Measurements from ENCODE around the gene SPATS2L.

Gene SPATS2L

DNA sequence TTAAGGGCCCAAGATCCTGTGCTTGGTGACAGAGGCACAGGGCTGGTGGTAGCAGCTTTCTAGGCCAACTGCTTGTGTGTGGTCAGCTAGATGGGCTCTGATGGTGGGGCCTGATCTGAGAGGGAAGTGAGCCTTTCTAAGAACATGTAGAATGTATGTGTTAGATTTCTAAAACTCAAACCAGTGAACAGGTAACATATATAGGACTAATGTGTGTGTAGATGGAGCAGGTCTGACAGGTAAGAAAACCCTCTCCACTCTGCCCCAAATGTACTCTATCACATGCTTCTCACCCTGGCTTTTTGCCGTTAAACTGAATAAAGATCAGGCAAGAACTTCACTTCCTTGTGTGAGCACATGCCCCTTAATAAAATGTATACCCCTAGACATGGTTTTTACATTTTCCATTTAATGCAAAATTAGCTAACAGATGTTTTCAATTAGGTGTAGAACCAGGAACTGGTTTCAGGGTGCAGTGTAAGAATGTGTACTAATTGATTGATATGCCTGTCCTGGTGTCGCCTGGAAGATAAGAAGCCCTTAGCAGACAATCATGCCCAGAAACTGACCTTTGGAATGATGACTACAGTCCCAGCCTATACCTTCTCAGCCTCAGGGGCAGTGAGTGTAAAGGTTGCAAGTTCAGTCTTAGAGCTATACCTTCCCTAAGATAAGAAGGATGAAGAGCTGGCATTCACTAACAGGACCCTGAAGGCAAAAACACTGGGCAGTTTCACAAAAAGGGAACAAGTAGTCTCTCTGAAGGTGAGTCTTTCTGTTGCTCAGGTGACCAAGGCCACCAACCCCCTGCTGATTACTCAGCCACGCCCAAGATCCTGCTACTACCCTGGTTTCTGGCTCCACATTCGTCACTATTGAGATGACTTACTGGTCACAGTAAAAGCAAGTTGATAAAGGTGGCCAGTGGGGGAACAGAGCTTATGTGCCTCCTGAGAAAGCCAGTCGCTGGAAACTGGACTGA lies 71.2 kb downstream of the SPATS2L start:
- TF ChIP-seq, protein P1, sequence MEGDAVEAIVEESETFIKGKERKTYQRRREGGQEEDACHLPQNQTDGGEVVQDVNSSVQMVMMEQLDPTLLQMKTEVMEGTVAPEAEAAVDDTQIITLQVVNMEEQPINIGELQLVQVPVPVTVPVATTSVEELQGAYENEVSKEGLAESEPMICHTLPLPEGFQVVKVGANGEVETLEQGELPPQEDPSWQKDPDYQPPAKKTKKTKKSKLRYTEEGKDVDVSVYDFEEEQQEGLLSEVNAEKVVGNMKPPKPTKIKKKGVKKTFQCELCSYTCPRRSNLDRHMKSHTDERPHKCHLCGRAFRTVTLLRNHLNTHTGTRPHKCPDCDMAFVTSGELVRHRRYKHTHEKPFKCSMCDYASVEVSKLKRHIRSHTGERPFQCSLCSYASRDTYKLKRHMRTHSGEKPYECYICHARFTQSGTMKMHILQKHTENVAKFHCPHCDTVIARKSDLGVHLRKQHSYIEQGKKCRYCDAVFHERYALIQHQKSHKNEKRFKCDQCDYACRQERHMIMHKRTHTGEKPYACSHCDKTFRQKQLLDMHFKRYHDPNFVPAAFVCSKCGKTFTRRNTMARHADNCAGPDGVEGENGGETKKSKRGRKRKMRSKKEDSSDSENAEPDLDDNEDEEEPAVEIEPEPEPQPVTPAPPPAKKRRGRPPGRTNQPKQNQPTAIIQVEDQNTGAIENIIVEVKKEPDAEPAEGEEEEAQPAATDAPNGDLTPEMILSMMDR (IDR thresholded peaks at IDR 0.05; ENCODE audit: low read depth, low read length) = no peak
- no peak for TF ChIP-seq POLR2A (IDR thresholded peaks at IDR 0.05; ENCODE audit: extremely low read depth, insufficient read length)
- TF ChIP-seq, protein P2, sequence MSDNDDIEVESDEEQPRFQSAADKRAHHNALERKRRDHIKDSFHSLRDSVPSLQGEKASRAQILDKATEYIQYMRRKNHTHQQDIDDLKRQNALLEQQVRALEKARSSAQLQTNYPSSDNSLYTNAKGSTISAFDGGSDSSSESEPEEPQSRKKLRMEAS (IDR thresholded peaks at IDR 0.05; ENCODE audit: low read depth, low read length) = no peak
- no peak for TF ChIP-seq MYC (IDR thresholded peaks at IDR 0.05; ENCODE audit: low read depth, low read length)
- DNase-seq (ENCODE audit: low read depth) = no peak
- no peak overlapping the region for H3K4me3 ChIP-seq (ENCODE audit: low read depth, low read length)

DNA sequence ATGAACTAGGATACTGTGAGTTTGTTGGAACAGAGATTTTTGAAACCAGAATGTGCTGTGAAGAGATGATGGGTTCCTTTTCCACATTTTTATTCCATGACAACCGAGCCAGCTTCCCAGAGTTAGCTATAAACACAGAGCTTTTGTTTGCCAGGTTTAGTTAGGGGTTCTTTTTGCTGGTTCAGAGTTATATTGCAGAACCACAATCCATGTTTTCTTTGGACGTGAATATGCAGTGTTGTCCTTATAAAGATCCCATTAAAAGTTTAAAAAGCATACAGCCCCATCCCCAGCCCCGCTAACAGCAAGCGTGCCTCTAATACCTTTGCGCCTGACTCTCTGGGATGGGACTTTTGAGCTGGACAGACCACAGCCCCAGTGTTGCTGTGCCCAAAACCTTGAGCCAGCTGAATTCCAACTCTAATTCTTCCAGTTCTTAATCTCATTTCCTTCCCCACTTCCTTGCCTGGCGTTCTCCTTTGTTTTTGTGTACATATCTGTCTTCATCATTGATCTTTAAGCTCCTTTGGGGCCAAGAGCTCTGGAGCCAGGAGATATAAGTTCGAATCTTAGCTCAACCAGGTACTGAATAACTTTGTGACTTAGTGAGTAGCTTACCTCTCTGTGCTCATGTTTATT lies 72.3 kb downstream of the SPATS2L start:
- no peak overlapping the region for H3K4me3 ChIP-seq (ENCODE audit: low read depth, low read length)
- TF ChIP-seq, protein P1 (IDR thresholded peaks at IDR 0.05; ENCODE audit: low read depth, low read length) = no peak
- no peak for TF ChIP-seq MYC (IDR thresholded peaks at IDR 0.05; ENCODE audit: low read depth, low read length)
- TF ChIP-seq POLR2A (IDR thresholded peaks at IDR 0.05; ENCODE audit: extremely low read depth, insufficient read length) = no peak
- TF ChIP-seq, protein P2 (IDR thresholded peaks at IDR 0.05; ENCODE audit: low read depth, low read length) = no peak
- no peak for DNase-seq (ENCODE audit: low read depth)

DNA sequence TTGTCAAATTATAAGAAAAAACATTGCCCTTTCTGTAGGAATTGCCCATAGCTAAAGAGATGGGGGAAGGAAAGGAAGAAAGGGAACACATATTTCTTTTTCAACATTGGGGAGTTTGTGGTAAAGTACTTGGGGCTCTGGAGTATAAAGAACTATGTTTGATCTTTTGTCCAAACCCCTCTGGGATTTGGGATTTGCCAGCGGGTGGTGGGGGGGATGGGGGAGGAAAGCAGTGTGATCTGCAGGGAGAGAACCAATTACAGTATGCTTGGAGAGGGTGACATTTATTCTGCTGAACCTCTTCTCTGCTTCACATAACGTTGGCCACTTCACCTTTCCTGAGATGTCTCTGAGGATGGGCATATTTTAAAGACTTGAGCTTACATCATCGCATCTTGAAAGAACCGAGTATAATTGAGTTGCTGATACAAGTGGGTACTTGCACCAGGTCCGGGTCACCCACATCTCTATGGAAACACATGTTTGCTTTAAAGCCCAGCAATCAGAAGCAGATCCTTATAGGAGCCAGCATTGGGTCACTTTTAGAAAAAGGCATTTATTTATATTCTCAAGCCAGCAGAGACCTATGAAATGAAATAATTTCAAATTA lies 73.1 kb downstream of the SPATS2L start:
- DNase-seq (ENCODE audit: low read depth) = no peak
- no peak overlapping the region for H3K4me3 ChIP-seq (ENCODE audit: low read depth, low read length)
- TF ChIP-seq, protein P2 (IDR thresholded peaks at IDR 0.05; ENCODE audit: low read depth, low read length) = no peak
- TF ChIP-seq MYC (IDR thresholded peaks at IDR 0.05; ENCODE audit: low read depth, low read length) (no peak), POLR2A (IDR thresholded peaks at IDR 0.05; ENCODE audit: extremely low read depth, insufficient read length) (no peak)
- TF ChIP-seq, protein P1 (IDR thresholded peaks at IDR 0.05; ENCODE audit: low read depth, low read length) = no peak

DNA sequence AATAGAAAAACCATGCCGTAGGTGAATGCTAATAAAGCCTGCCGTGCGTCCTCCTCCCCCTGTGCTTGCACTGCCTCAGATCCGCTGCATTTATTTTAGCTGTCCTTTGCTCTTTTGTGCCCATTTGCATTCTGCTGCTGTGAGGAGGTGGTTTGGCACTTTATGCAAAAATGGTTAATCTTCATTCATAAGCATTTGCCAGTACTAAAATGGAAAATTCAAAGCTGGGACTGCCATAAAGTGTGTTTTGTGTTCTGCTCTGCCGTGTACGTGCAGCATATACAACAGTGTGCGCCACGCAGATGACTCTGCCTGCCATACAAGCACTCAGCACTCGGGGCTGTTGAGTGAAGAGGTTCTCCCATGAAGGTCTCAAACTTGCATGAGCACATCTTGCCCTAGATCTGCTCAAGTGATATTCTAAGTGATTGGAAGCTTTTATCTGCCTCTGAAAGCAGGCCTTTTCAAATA lies 73.6 kb downstream of the SPATS2L start:
- no peak overlapping the region for H3K4me3 ChIP-seq (ENCODE audit: low read depth, low read length)
- no peak for DNase-seq (ENCODE audit: low read depth)

DNA sequence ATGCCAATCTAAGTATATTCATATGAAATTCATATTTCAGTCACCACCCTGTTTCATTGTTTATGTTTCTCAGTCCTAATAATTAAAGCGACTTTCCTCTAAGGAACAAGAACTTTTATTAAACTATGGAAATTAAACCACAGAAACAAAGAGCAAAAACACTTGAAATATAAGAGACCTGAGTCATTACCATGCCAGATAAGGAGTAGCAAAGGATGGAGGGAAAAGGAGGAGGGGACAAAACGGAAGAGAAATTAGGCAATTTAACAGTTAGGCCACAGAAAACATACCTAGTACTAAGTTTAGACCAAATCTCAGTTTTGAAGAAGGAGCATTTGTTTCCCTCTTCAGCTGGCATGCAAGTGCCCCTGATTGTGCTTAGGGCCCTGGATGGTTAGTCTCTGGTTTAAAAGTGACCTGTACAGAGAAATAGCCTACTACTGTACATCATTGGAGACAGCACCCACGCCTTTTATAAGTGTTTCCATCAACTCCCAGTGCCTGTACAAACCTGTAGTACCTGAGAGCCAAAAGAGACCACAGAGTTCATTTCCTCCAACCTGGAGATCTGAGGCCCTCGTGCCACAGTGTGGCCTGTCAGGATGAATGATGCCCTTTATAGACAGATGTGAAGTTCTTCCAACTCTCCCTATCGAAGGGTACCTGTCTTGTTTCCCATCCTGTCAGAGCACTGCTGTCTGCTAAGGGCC lies 74.5 kb downstream of the SPATS2L start:
- DNase-seq (ENCODE audit: low read depth) = peak; percentile 16
- H3K4me3 ChIP-seq (ENCODE audit: low read depth, low read length) = no peak overlapping the region

More for the DNA sequence above, 73.6 kb downstream of the SPATS2L start:
- TF ChIP-seq, protein P1 (IDR thresholded peaks at IDR 0.05; ENCODE audit: low read depth, low read length) = no peak

More for the DNA sequence above, 74.5 kb downstream of the SPATS2L start:
- TF ChIP-seq MYC (IDR thresholded peaks at IDR 0.05; ENCODE audit: low read depth, low read length) (no peak), POLR2A (IDR thresholded peaks at IDR 0.05; ENCODE audit: extremely low read depth, insufficient read length) (no peak)
- TF ChIP-seq, protein P1 (IDR thresholded peaks at IDR 0.05; ENCODE audit: low read depth, low read length) = no peak
- TF ChIP-seq, protein P2 (IDR thresholded peaks at IDR 0.05; ENCODE audit: low read depth, low read length) = no peak
